ENCODE data around the gene BET1L.

GRCh38 chr11:196786-197731 lies 10.1 kb downstream of the BET1L start:
- TF ChIP-seq POLR2AphosphoS5 (IDR thresholded peaks at IDR 0.05; ENCODE audit: low read depth), result no peak
- TF ChIP-seq, protein P1, sequence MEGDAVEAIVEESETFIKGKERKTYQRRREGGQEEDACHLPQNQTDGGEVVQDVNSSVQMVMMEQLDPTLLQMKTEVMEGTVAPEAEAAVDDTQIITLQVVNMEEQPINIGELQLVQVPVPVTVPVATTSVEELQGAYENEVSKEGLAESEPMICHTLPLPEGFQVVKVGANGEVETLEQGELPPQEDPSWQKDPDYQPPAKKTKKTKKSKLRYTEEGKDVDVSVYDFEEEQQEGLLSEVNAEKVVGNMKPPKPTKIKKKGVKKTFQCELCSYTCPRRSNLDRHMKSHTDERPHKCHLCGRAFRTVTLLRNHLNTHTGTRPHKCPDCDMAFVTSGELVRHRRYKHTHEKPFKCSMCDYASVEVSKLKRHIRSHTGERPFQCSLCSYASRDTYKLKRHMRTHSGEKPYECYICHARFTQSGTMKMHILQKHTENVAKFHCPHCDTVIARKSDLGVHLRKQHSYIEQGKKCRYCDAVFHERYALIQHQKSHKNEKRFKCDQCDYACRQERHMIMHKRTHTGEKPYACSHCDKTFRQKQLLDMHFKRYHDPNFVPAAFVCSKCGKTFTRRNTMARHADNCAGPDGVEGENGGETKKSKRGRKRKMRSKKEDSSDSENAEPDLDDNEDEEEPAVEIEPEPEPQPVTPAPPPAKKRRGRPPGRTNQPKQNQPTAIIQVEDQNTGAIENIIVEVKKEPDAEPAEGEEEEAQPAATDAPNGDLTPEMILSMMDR (conservative IDR thresholded peaks at IDR 0.05; ENCODE audit: low read depth in 2 of 2), result no peak
- no peak for TF ChIP-seq EZH2phosphoT487 (IDR thresholded peaks at IDR 0.05; ENCODE audit: unreplicated experiment)
- TF ChIP-seq ZNF331 (CRISPR knock-in tag; IDR thresholded peaks at IDR 0.05; ENCODE audit: low read depth), result no peak
- no peak for TF ChIP-seq EZH2 (IDR thresholded peaks at IDR 0.05; ENCODE audit: low read depth, unreplicated experiment)
